ENCODE results near the gene IKZF3. TPM values are rescaled to one million over a fixed set of nuclear protein-coding genes. Genes with fewer than 3 reads are reported as not detected.

IKZF3 gene
- total RNA-seq, 6 experiments from 2014 or later: 0.22 to 1.9 (median 0.92) TPM

DNA sequence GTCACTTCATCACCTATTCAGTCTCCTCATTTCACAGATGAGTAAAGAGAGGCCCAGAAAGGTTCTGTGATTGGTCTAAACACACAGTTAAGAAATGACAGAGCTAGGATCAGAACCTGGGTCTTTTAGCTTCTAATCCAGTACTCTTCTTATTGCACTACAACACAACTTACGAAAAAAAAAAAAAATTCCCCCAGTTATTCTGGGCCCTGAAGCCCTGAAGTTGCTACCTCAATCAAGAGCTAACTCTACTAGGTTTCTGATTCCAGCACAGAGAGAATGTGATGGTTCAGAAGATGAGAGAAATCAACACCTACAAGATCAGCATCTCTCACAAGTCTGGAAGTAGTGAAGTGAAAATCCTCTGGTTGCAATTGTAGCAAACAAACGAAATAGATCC, 89.1 kb downstream of the IKZF3 start:
- intact Hi-C loops (cut with DNase I): no loop called here
- Histone ChIP-seq H3K36me3 (no peaks in the 10 kb centered on the region), H3K27me3 (no peaks in the 10 kb centered on the region), H3K4me3 (no peak overlapping the region), H3K27ac (no peak overlapping the region), H3K9me3 (no peaks in the 10 kb centered on the region), H3K4me1 (no peaks in the 10 kb centered on the region)
- no peak for DNase-seq
- TF ChIP-seq CTCF (IDR thresholded peaks at IDR 0.05) (no peak), POLR2A (IDR thresholded peaks at IDR 0.05) (no peak)
- ATAC-seq: no peak
- WGBS (ENCODE audit: insufficient coverage, low coverage, low lambda C conversion rate, missing lambda C conversion rate): 53% methylated on average over 2 of the region's 2 CpGs

- no peaks in the 10 kb centered on the region for H3K27me3 ChIP-seq
- TF ChIP-seq CTCF (IDR thresholded peaks at IDR 0.05) (no peak), POLR2A (IDR thresholded peaks at IDR 0.05) (no peak)
- ATAC-seq (no peak), DNase-seq (no peak)
- H3K9me3 ChIP-seq: no peaks in the 10 kb centered on the region
- intact Hi-C loops (cut with DNase I): no loop called here
- H3K27ac ChIP-seq: no peak overlapping the region
- no peak overlapping the region for H3K4me3 ChIP-seq
- no peaks in the 10 kb centered on the region for H3K36me3 ChIP-seq
- 70% methylated on average over 4 of the region's 4 CpGs for WGBS (ENCODE audit: insufficient coverage, low coverage, low lambda C conversion rate, missing lambda C conversion rate)
- H3K4me1 ChIP-seq: no peaks in the 10 kb centered on the region
Observed at GRCh38 chr17:39774047-39774446, 90.1 kb downstream of the IKZF3 start.

DNA sequence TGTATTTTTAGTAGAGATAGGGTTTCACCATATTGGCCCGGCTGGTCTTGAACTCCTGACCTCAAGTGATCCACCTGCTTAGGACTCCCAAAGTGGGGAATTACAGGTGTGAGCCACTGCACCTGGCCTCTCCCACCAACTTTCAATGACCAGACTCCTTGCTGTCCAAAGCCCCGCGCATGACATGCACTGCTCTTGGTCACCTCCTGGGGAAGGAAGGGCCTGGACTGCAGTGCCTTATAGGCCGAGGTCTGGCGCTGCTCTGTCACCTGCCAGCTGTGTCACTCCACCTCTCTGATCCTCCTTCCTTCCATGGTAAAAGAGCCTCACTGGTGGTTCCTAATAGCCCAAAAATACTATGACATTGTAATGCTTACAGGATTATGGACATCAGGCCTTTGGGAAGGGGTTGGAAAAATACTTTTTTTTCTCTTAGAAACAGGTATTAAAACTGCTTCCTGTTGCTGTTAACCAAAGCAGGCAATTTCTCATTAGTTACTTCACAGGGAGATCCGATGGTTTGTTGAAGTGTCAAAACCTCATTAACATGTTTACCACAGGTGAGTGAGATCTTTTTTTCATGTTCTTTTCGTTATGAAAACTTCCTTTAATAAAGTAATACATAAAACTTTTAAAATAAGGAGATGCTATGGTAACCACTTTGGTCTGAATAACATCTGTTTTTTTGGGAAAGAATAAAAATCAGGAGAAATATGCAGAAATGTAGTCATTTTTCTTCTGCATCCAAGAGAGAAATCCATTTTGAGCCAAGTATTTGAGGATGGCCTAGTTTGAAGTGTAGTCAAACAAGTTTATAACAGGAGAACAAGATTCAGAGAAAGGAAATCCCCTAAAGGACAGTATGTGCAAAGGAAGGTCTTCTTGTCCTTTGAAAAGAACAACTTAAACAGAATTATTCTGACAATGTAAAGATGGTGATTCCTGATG, 90.9 kb downstream of the IKZF3 start:
- Histone ChIP-seq H3K9me3 (no peaks in the 10 kb centered on the region), H3K4me3 (no peak overlapping the region), H3K4me1 (no peaks in the 10 kb centered on the region), H3K36me3 (no peaks in the 10 kb centered on the region), H3K27me3 (no peaks in the 10 kb centered on the region), H3K27ac (no peak overlapping the region)
- TF ChIP-seq CTCF (IDR thresholded peaks at IDR 0.05) (no peak), POLR2A (IDR thresholded peaks at IDR 0.05) (no peak)
- intact Hi-C loops (cut with DNase I): no loop called here
- DNase-seq (no peak), ATAC-seq (no peak)
- WGBS (ENCODE audit: insufficient coverage, low coverage, low lambda C conversion rate, missing lambda C conversion rate): 65% methylated on average over 7 of the region's 7 CpGs

GRCh38 chr17:39772415-39772814, 91.7 kb downstream of the IKZF3 start:
- H3K27ac ChIP-seq: no peak overlapping the region
- no peaks in the 10 kb centered on the region for H3K4me1 ChIP-seq
- DNase-seq: no peak
- H3K36me3 ChIP-seq: no peaks in the 10 kb centered on the region
- no peaks in the 10 kb centered on the region for H3K9me3 ChIP-seq
- H3K27me3 ChIP-seq: no peaks in the 10 kb centered on the region
- intact Hi-C loops (cut with DNase I): no loop called here
- ATAC-seq: no peak
- TF ChIP-seq POLR2A (IDR thresholded peaks at IDR 0.05) (no peak), CTCF (IDR thresholded peaks at IDR 0.05) (no peak)
- H3K4me3 ChIP-seq: no peak overlapping the region

Measured in right lobe of liver (tissue), 6 donors.